ELF-1 (cell line): ENCODE data around the gene BLOC1S1.
A peak's percentile ranks its signal among the peaks of the same experiment; 100 is the strongest.

Source experiments
- DNase-seq: peaks from one replicate; pipeline ENCODE4 v3.0.0-alpha.2; 2016; ENCODE audit warnings: low read depth, low spot score

Gene BLOC1S1

GRCh38 chr12:55728186-55728938, 12.5 kb downstream of the BLOC1S1 start:
- DNase-seq: peak; percentile 46

- peak; percentile 92 for DNase-seq
Measured at GRCh38 chr12:55728939-55729818, 13.3 kb downstream of the BLOC1S1 start, which contains the start of gene CD63. TSS of gene CD63 (minus strand) at chr12:55729009. CDS start at chr12:55728341, 668 bp downstream.

GRCh38 chr12:55729819-55730818, 14.3 kb downstream of the BLOC1S1 start:
- peak; percentile 39 for DNase-seq

GRCh38 chr12:55732288-55732687, 16.4 kb downstream of the BLOC1S1 start:
- DNase-seq: no peak

GRCh38 chr12:55733021-55733555, 17.2 kb downstream of the BLOC1S1 start:
- no peak for DNase-seq

GRCh38 chr12:55733858-55734257, 18.0 kb downstream of the BLOC1S1 start:
- DNase-seq: no peak

- no peak for DNase-seq
Measured at GRCh38 chr12:55734595-55734994, 18.7 kb downstream of the BLOC1S1 start.

- DNase-seq: no peak
Measured at GRCh38 chr12:55736076-55736475, 20.2 kb downstream of the BLOC1S1 start.

GRCh38 chr12:55736780-55737580, 21.1 kb downstream of the BLOC1S1 start:
- DNase-seq: peak; percentile 97

GRCh38 chr12:55737581-55738122, 21.8 kb downstream of the BLOC1S1 start:
- no peak for DNase-seq

GRCh38 chr12:55738123-55739024, 22.5 kb downstream of the BLOC1S1 start:
- peak; percentile 92 for DNase-seq

GRCh38 chr12:55739025-55739378, 23.2 kb downstream of the BLOC1S1 start:
- DNase-seq: no peak

- no peak for DNase-seq
Measured at GRCh38 chr12:55741931-55742680, 26.3 kb downstream of the BLOC1S1 start.

- DNase-seq: peak; percentile 75
Measured at GRCh38 chr12:55742719-55743405, 27.0 kb downstream of the BLOC1S1 start, which contains the start of gene GDF11. TSS of gene GDF11 (plus strand) at chr12:55743122. CDS start at chr12:55743317, 195 bp downstream.

GRCh38 chr12:55743406-55744339, 27.8 kb downstream of the BLOC1S1 start:
- DNase-seq: peak; percentile 76

- DNase-seq: peak; percentile 43
Measured at GRCh38 chr12:55744340-55745030, 28.6 kb downstream of the BLOC1S1 start.
